Measurements from ENCODE around the gene ZNRF3.

The ZNRF3 gene

GRCh38 chr22:29041408-29041807 is 158.0 kb downstream of the ZNRF3 start:
- no peak for DNase-seq

GRCh38 chr22:29043906-29044575 is 160.7 kb downstream of the ZNRF3 start:
- peaks cover 15% of the 10 kb centered on the region for H3K36me3 ChIP-seq (ENCODE audit: insufficient read depth, low read length)
- no peak overlapping the region for H2AFZ ChIP-seq (ENCODE audit: low read depth, low read length)
- TF ChIP-seq CTCF (IDR thresholded peaks at IDR 0.05; ENCODE audit: borderline replicate concordance, extremely low read depth, low read length, poor library complexity, severe bottlenecking) (no peak), EZH2 (IDR thresholded peaks at IDR 0.05; ENCODE audit: borderline replicate concordance, low read depth, low read length, severe bottlenecking) (no peak)
- no peaks in the 10 kb centered on the region for H3K9me3 ChIP-seq (ENCODE audit: insufficient read depth, low read length, severe bottlenecking)
- DNase-seq (no peak), ATAC-seq (ENCODE audit: insufficient read depth, low read depth) (no peak)
- peaks cover 5% of the 10 kb centered on the region for H3K4me1 ChIP-seq (ENCODE audit: insufficient read depth, low read length)
- H3K4me3 ChIP-seq (ENCODE audit: low read depth in 1 of 2, low read length in 2 of 2) = no peak overlapping the region
- H3K4me2 ChIP-seq (ENCODE audit: insufficient read depth, low read length) = no peak overlapping the region
- H4K20me1 ChIP-seq (ENCODE audit: insufficient read depth, low read length) = peaks cover 13% of the 10 kb centered on the region; the same call in 1 of the 2 replicates
- no peaks in the 10 kb centered on the region for H3K27me3 ChIP-seq (ENCODE audit: insufficient read depth, low read length, poor library complexity)
- H3K79me2 ChIP-seq (ENCODE audit: insufficient read depth, low read length) = no peaks in the 10 kb centered on the region
- H3K27ac ChIP-seq (ENCODE audit: low read length) = no peak overlapping the region
- no peak overlapping the region for H3K9ac ChIP-seq (ENCODE audit: low read depth, low read length)

More at GRCh38 chr22:29041408-29041807, 158.0 kb downstream of the ZNRF3 start:
- no peaks in the 10 kb centered on the region for H3K36me3 ChIP-seq (ENCODE audit: insufficient read depth, low read length)
- H3K4me1 ChIP-seq (ENCODE audit: insufficient read depth, low read length) = peaks cover 5% of the 10 kb centered on the region
- H3K4me2 ChIP-seq (ENCODE audit: insufficient read depth, low read length) = no peak overlapping the region
- no peak overlapping the region for H3K9ac ChIP-seq (ENCODE audit: low read depth, low read length)
- peaks cover 22% of the 10 kb centered on the region; the same call in 1 of the 2 replicates for H4K20me1 ChIP-seq (ENCODE audit: insufficient read depth, low read length)
- H2AFZ ChIP-seq (ENCODE audit: low read depth, low read length) = no peak overlapping the region
- H3K27ac ChIP-seq (ENCODE audit: low read length) = no peak overlapping the region
- TF ChIP-seq CTCF (IDR thresholded peaks at IDR 0.05; ENCODE audit: borderline replicate concordance, extremely low read depth, low read length, poor library complexity, severe bottlenecking) (no peak), EZH2 (IDR thresholded peaks at IDR 0.05; ENCODE audit: borderline replicate concordance, low read depth, low read length, severe bottlenecking) (no peak)
- H3K9me3 ChIP-seq (ENCODE audit: insufficient read depth, low read length, severe bottlenecking) = no peaks in the 10 kb centered on the region
- H3K4me3 ChIP-seq (ENCODE audit: low read depth in 1 of 2, low read length in 2 of 2) = no peak overlapping the region
- ATAC-seq (ENCODE audit: insufficient read depth, low read depth) = no peak
- no peaks in the 10 kb centered on the region for H3K79me2 ChIP-seq (ENCODE audit: insufficient read depth, low read length)
- H3K27me3 ChIP-seq (ENCODE audit: insufficient read depth, low read length, poor library complexity) = no peaks in the 10 kb centered on the region

GRCh38 chr22:29044657-29045176 is 161.3 kb downstream of the ZNRF3 start:
- Histone ChIP-seq H3K9me3 (ENCODE audit: insufficient read depth, low read length, severe bottlenecking) (no peaks in the 10 kb centered on the region), H3K79me2 (ENCODE audit: insufficient read depth, low read length) (no peaks in the 10 kb centered on the region), H3K36me3 (ENCODE audit: insufficient read depth, low read length) (peaks cover 22% of the 10 kb centered on the region), H3K4me3 (ENCODE audit: low read depth in 1 of 2, low read length in 2 of 2) (no peak overlapping the region), H4K20me1 (ENCODE audit: insufficient read depth, low read length) (peaks cover 11% of the 10 kb centered on the region; the same call in 1 of the 2 replicates), H3K9ac (ENCODE audit: low read depth, low read length) (no peak overlapping the region), H3K4me2 (ENCODE audit: insufficient read depth, low read length) (no peak overlapping the region), H3K27ac (ENCODE audit: low read length) (no peak overlapping the region), H3K4me1 (ENCODE audit: insufficient read depth, low read length) (peaks cover 5% of the 10 kb centered on the region), H3K27me3 (ENCODE audit: insufficient read depth, low read length, poor library complexity) (no peaks in the 10 kb centered on the region), H2AFZ (ENCODE audit: low read depth, low read length) (no peak overlapping the region)
- DNase-seq (no peak), ATAC-seq (ENCODE audit: insufficient read depth, low read depth) (no peak)
- TF ChIP-seq CTCF (IDR thresholded peaks at IDR 0.05; ENCODE audit: borderline replicate concordance, extremely low read depth, low read length, poor library complexity, severe bottlenecking) = no peak
